H9 (cell line): ENCODE results near the gene SH3RF3. TPM values are rescaled to one million over a fixed set of nuclear protein-coding genes. Genes with fewer than 3 reads are reported as not detected.
A peak's percentile ranks its signal among the peaks of the same experiment; 100 is the strongest.

Source experiments
- DNase-seq: peaks from one replicate; pipeline ENCODE4 v3.0.0-alpha.2; 2017
- H2AFZ ChIP-seq: one replicate; pipeline ENCODE4 v1.6.1; 2013; ENCODE audit warnings: mild to moderate bottlenecking, low read length, control low read depth, moderate library complexity
- H2AK5ac ChIP-seq: 2 replicates; pipeline ENCODE4 v1.6.1; 2013; ENCODE audit warnings: low read length, control low read depth, mixed read lengths; ENCODE audit not compliant: insufficient read length
- H2BK120ac ChIP-seq: one replicate; pipeline ENCODE4 v1.6.1; 2013; ENCODE audit warnings: low read depth, mild to moderate bottlenecking, low read length, control low read depth, inconsistent platforms; ENCODE audit not compliant: poor library complexity, severe bottlenecking
- H2BK12ac ChIP-seq: 2 replicates; pipeline ENCODE4 v1.6.1; 2013; ENCODE audit warnings: low read length, control low read depth, mixed read lengths, low read depth; ENCODE audit not compliant: insufficient read length
- H2BK15ac ChIP-seq: 2 replicates; pipeline ENCODE4 v1.6.1; 2013; ENCODE audit warnings: low read depth, low read length, control low read depth
- H2BK20ac ChIP-seq: one replicate; pipeline ENCODE4 v1.6.1; 2013; ENCODE audit warnings: low read depth, mild to moderate bottlenecking, low read length, control low read depth, inconsistent platforms; ENCODE audit not compliant: poor library complexity, severe bottlenecking
- H2BK5ac ChIP-seq: 2 replicates; pipeline ENCODE4 v1.6.1; 2013; ENCODE audit warnings: low read length, control low read depth, mixed read lengths; ENCODE audit not compliant: insufficient read length
- H3K14ac ChIP-seq: 2 replicates; pipeline ENCODE4 v1.6.1; 2013; ENCODE audit warnings: low read length, control low read depth; ENCODE audit not compliant: insufficient read depth
- H3K18ac ChIP-seq: 2 replicates; pipeline ENCODE4 v1.6.1; 2013; ENCODE audit warnings: low read depth, mild to moderate bottlenecking, mixed read lengths, low read length, control low read depth; ENCODE audit not compliant: insufficient read length
- H3K23ac ChIP-seq: 2 replicates; pipeline ENCODE4 v1.6.1; 2013; ENCODE audit warnings: low read length, control low read depth, mixed read lengths, low read depth; ENCODE audit not compliant: insufficient read length
- H3K23me2 ChIP-seq: 2 replicates; pipeline ENCODE4 v1.6.1; 2013; ENCODE audit warnings: low read depth, mild to moderate bottlenecking, mixed read lengths, low read length, control low read depth; ENCODE audit not compliant: insufficient read length, poor library complexity, severe bottlenecking
- H3K27ac ChIP-seq: 2 replicates; pipeline ENCODE4 v1.5.1; 2013; ENCODE audit warnings: low read length, control low read depth, mixed read lengths, low read depth; ENCODE audit not compliant: insufficient read length
- H3K27me3 ChIP-seq: 2 replicates; pipeline ENCODE4 v1.6.1; 2013; ENCODE audit warnings: low read length, control low read depth, inconsistent platforms; ENCODE audit not compliant: insufficient read depth
- H3K4ac ChIP-seq: 2 replicates; pipeline ENCODE4 v1.6.1; 2013; ENCODE audit warnings: low read depth, mild to moderate bottlenecking, control low read depth, inconsistent platforms, low read length, moderate library complexity
- H3K4me1 ChIP-seq: 2 replicates; pipeline ENCODE4 v1.6.1; 2013; ENCODE audit warnings: low read length, control low read depth, inconsistent platforms; ENCODE audit not compliant: insufficient read depth
- H3K4me2 ChIP-seq: 2 replicates; pipeline ENCODE4 v1.6.1; 2013; ENCODE audit warnings: low read length, control low read depth, mixed read lengths; ENCODE audit not compliant: insufficient read length, insufficient read depth
- H3K56ac ChIP-seq: 2 replicates; pipeline ENCODE4 v1.6.1; 2013; ENCODE audit warnings: low read depth, mild to moderate bottlenecking, mixed read lengths, low read length, control low read depth; ENCODE audit not compliant: insufficient read length
- H3K79me1 ChIP-seq: 2 replicates; pipeline ENCODE4 v1.6.1; 2013; ENCODE audit warnings: low read depth, mild to moderate bottlenecking, moderate library complexity, low read length, control low read depth, inconsistent platforms; ENCODE audit not compliant: insufficient read depth, poor library complexity, severe bottlenecking
- H3K79me2 ChIP-seq: 2 replicates; pipeline ENCODE4 v1.6.1; 2013; ENCODE audit warnings: low read length, control low read depth, inconsistent platforms; ENCODE audit not compliant: insufficient read depth
- H3K9ac ChIP-seq: 2 replicates; pipeline ENCODE4 v1.6.1; 2013; ENCODE audit warnings: low read length, control low read depth, mixed read lengths; ENCODE audit not compliant: insufficient read length; ENCODE audit errors: extremely low read depth
- H3K9me3 ChIP-seq: one replicate; pipeline ENCODE4 v1.6.1; 2013; ENCODE audit warnings: low read depth, low read length, inconsistent platforms; ENCODE audit not compliant: control insufficient read depth
- H3T11ph ChIP-seq: one replicate; pipeline ENCODE4 v1.6.1; 2013; ENCODE audit warnings: mild to moderate bottlenecking, low read length, control low read depth, inconsistent platforms
- H4K20me1 ChIP-seq: one replicate; pipeline ENCODE4 v1.6.1; 2013; ENCODE audit not compliant: control insufficient read depth, insufficient read length, insufficient read depth
- H4K5ac ChIP-seq: 2 replicates; pipeline ENCODE4 v1.6.1; 2013; ENCODE audit warnings: low read depth, mild to moderate bottlenecking, mixed read lengths, low read length, control low read depth; ENCODE audit not compliant: insufficient read length
- H4K8ac ChIP-seq: replicated peaks from 2 replicates; pipeline ENCODE4 v1.6.1; 2013; ENCODE audit warnings: low read length, control low read depth, mixed read lengths, low read depth; ENCODE audit not compliant: insufficient read length
- H4K91ac ChIP-seq: 2 replicates; pipeline ENCODE4 v1.6.1; 2013; ENCODE audit warnings: low read depth, mild to moderate bottlenecking, moderate library complexity, mixed read lengths, low read length, control low read depth; ENCODE audit not compliant: insufficient read length
- H3K27ac Mint-ChIP-seq, 3 experiments: 2 replicates in 2 of 3; 3 replicates in 1 of 3; pipeline ENCODE4 v1.8.0; 2020 to 2021; ENCODE audit warnings: mixed read lengths in 3 of 3, mild to moderate bottlenecking in 1 of 3, moderate library complexity in 1 of 3
- H3K27me3 Mint-ChIP-seq: 2 replicates; pipeline ENCODE4 v1.8.0; 2021; ENCODE audit warnings: low read depth, mild to moderate bottlenecking, moderate library complexity, mixed read lengths
- H3K36me3 Mint-ChIP-seq, 3 experiments: 2 replicates in 2 of 3; 3 replicates in 1 of 3; pipeline ENCODE4 v1.8.0; 2020 to 2021; ENCODE audit warnings: low read depth in 3 of 3, mixed read lengths in 3 of 3; ENCODE audit not compliant: insufficient read depth in 1 of 3
- H3K4me1 Mint-ChIP-seq, 2 experiments: 2 replicates each; pipeline ENCODE4 v1.8.0; 2020; ENCODE audit warnings: mixed read lengths in 2 of 2
- H3K4me3 Mint-ChIP-seq, 2 experiments: 2 replicates in 1 of 2; 3 replicates in 1 of 2; pipeline ENCODE4 v1.8.0; 2020 to 2021; ENCODE audit warnings: mild to moderate bottlenecking in 2 of 2, mixed read lengths in 2 of 2, moderate library complexity in 1 of 2
- H3K9me3 Mint-ChIP-seq, 2 experiments: 2 replicates in 1 of 2; 3 replicates in 1 of 2; pipeline ENCODE4 v1.8.0; 2020; ENCODE audit warnings: mild to moderate bottlenecking in 2 of 2, mixed read lengths in 2 of 2, moderate library complexity in 1 of 2
- CTCF ChIP-seq: fragments of 200-600 bp; sonication (generic); conservative IDR thresholded peaks from 3 replicates; pipeline ENCODE4 v1.8.0; 2021; ENCODE audit warnings: antibody characterized with exemption, mild to moderate bottlenecking
- WGBS: extraction: QIAGEN DNeasy Blood & Tissue Kit; methylation state at CpG from one replicate; pipeline ENCODE4 v1.1.7; 2013; ENCODE audit warnings: missing lambda C conversion rate, low lambda C conversion rate, mixed read lengths; ENCODE audit not compliant: insufficient read length; ENCODE audit errors: extremely low coverage; 5-methylcytosine and 5-hydroxymethylcytosine counted together
- total RNA-seq: library from RNA; stranded (reverse); gene quantifications from 2 replicates; pipeline ENCODE4 v1.2.1, GENCODE V29; 2021

SH3RF3 gene
- total RNA-seq, 1 experiment from 2014 or later: 0.46 TPM

DNA sequence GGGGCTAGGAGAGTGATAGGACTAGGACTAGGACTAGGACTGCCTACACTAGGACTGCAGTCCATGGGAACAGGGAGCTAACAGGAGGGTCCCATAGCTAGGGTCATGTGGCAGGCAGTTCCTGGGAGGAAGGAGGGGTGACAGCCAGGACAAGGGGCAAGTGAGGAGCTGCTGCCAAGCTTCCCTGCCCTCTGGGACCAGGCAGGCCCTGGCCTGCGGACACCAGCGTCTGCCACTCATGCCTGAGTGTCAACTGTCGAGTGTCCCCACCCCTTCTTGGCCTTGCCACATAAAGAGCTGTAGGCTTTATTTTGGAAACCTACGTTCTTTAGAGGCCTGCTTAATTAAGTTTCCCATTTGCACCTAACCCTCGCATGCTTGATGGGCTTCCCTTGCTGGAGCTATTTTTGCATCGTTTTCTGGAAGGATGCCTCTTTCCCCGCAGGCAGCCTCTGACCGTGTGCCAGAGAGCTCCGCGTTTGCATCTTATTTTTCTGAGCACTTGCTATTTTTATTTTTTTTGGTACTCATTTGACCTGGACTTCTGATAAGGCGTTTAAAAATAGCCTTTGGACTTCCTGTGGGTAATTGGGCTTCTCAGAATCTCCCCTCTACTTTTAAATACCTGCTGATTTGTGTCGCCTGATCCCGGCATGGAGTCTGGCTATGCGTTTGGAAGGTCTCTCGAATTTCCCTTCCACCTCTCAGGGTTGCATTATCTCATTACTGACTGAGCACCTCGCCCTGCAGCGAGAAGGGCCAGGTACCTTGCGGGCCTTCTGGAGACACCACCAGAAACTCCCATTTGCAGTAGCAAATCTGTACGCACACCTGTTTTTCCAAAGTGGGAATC, 66.4 kb downstream of the SH3RF3 start:
- peaks cover 0 to 4% of the 10 kb centered on the region in 2 experiments; a peak in 1 of 5 replicates for H3K9me3 Mint-ChIP-seq
- peak overlapping the region in 1 of 3 experiments; percentile 93; a peak in 1 of 7 replicates for H3K27ac Mint-ChIP-seq
- Histone ChIP-seq H3K9me3 (no peaks in the 10 kb centered on the region), H4K8ac (no peak overlapping the region), H2BK120ac (no peak overlapping the region), H3K79me1 (no peaks in the 10 kb centered on the region), H3K9ac (no peak overlapping the region), H3K56ac (no peak overlapping the region), H3T11ph (no peak overlapping the region), H2AK5ac (no peak overlapping the region), H3K23me2 (no peaks in the 10 kb centered on the region), H4K20me1 (peaks cover 3% of the 10 kb centered on the region), H3K4ac (no peak overlapping the region), H3K4me2 (no peak overlapping the region), H4K91ac (no peak overlapping the region), H2BK20ac (no peak overlapping the region), H3K27me3 (no peaks in the 10 kb centered on the region), H2AFZ (no peak overlapping the region), H2BK15ac (no peak overlapping the region), H3K27ac (no peak overlapping the region), H2BK5ac (no peak overlapping the region), H3K23ac (no peak overlapping the region), H2BK12ac (no peak overlapping the region), H3K79me2 (no peaks in the 10 kb centered on the region), H3K18ac (no peak overlapping the region), H3K4me1 (no peaks in the 10 kb centered on the region), H4K5ac (no peak overlapping the region), H3K14ac (no peak overlapping the region)
- no peaks in the 10 kb centered on the region for H3K27me3 Mint-ChIP-seq
- peaks cover 4 to 6% of the 10 kb centered on the region in 2 experiments for H3K4me1 Mint-ChIP-seq
- H3K36me3 Mint-ChIP-seq: no peaks in the 10 kb centered on the region
- H3K4me3 Mint-ChIP-seq: no peak overlapping the region
- no CpG with 5 or more reads among the region's 19 CpGs for WGBS
- TF ChIP-seq CTCF: no peak
- DNase-seq: peak; percentile 22
